ENCODE results near the gene MSI2.

The MSI2 gene

GRCh38 chr17:57235124-57235523, 21.2 kb upstream of the MSI2 start:
- ATAC-seq, result no peak
- no peak for DNase-seq
- Mint-ChIP-seq H3K27me3 (peaks cover 34% of the 10 kb centered on the region), H3K27ac (no peak overlapping the region), H3K9me3 (no peaks in the 10 kb centered on the region), H3K4me3 (no peak overlapping the region), H3K4me1 (no peaks in the 10 kb centered on the region)

- Mint-ChIP-seq H3K27me3 (peaks cover 30% of the 10 kb centered on the region), H3K27ac (no peak overlapping the region), H3K9me3 (no peaks in the 10 kb centered on the region), H3K4me1 (no peaks in the 10 kb centered on the region), H3K4me3 (no peak overlapping the region)
- no peak for DNase-seq
- ATAC-seq, result no peak
Measured at GRCh38 chr17:57236686-57237299, 19.5 kb upstream of the MSI2 start.

- Mint-ChIP-seq H3K4me1 (peaks cover 10% of the 10 kb centered on the region), H3K4me3 (no peak overlapping the region), H3K27me3 (peaks cover 20% of the 10 kb centered on the region), H3K9me3 (no peaks in the 10 kb centered on the region), H3K27ac (no peak overlapping the region)
- DNase-seq (no peak), ATAC-seq (no peak)
Measured at GRCh38 chr17:57240648-57241047, 15.7 kb upstream of the MSI2 start.

- Mint-ChIP-seq H3K4me3 (no peak overlapping the region), H3K9me3 (no peaks in the 10 kb centered on the region), H3K27me3 (peaks cover 12% of the 10 kb centered on the region), H3K27ac (no peak overlapping the region), H3K4me1 (peaks cover 10% of the 10 kb centered on the region)
- ATAC-seq (no peak), DNase-seq (no peak)
Measured at GRCh38 chr17:57242148-57242547, 14.2 kb upstream of the MSI2 start.

- DNase-seq (peak; percentile 67 to 74), ATAC-seq (peak; percentile 70)
- Mint-ChIP-seq H3K9me3 (no peaks in the 10 kb centered on the region), H3K4me3 (no peak overlapping the region), H3K27me3 (peaks cover 8% of the 10 kb centered on the region), H3K4me1 (peaks cover 10% of the 10 kb centered on the region), H3K27ac (peak overlapping the region; percentile 43 to 95)
Measured at GRCh38 chr17:57243171-57243622, 13.1 kb upstream of the MSI2 start.

GRCh38 chr17:57245786-57246185, 10.5 kb upstream of the MSI2 start:
- Mint-ChIP-seq H3K27ac (no peak overlapping the region), H3K4me1 (peaks cover 10% of the 10 kb centered on the region), H3K9me3 (peaks cover 7 to 9% of the 10 kb centered on the region in 2 donors), H3K4me3 (no peak overlapping the region), H3K27me3 (peaks cover 8% of the 10 kb centered on the region)
- no peak for ATAC-seq
- DNase-seq, result no peak

GRCh38 chr17:57246257-57246656, 10.1 kb upstream of the MSI2 start:
- DNase-seq (no peak), ATAC-seq (no peak)
- H3K27me3 Mint-ChIP-seq, result peaks cover 8% of the 10 kb centered on the region
- peaks cover 9% of the 10 kb centered on the region in 2 donors for H3K9me3 Mint-ChIP-seq
- no peak overlapping the region for H3K27ac Mint-ChIP-seq
- peaks cover 10% of the 10 kb centered on the region for H3K4me1 Mint-ChIP-seq
- H3K4me3 Mint-ChIP-seq, result no peak overlapping the region

- ATAC-seq, result no peak
- no peak overlapping the region for H3K27ac Mint-ChIP-seq
Measured at GRCh38 chr17:57247261-57247660, 9.1 kb upstream of the MSI2 start.

GRCh38 chr17:57247913-57248312, 8.4 kb upstream of the MSI2 start:
- no peak for ATAC-seq
- no peak overlapping the region for H3K27ac Mint-ChIP-seq
- H3K9me3 Mint-ChIP-seq, result peaks cover 9 to 12% of the 10 kb centered on the region in 2 donors
- peaks cover 8% of the 10 kb centered on the region for H3K27me3 Mint-ChIP-seq
- H3K4me3 Mint-ChIP-seq, result no peak overlapping the region
- no peak for DNase-seq
- H3K4me1 Mint-ChIP-seq, result peaks cover 8% of the 10 kb centered on the region

More at GRCh38 chr17:57247261-57247660, 9.1 kb upstream of the MSI2 start:
- H3K9me3 Mint-ChIP-seq, result peaks cover 9 to 12% of the 10 kb centered on the region in 2 donors
- H3K4me1 Mint-ChIP-seq, result peaks cover 10% of the 10 kb centered on the region
- no peak overlapping the region for H3K4me3 Mint-ChIP-seq
- H3K27me3 Mint-ChIP-seq, result peaks cover 8% of the 10 kb centered on the region
- no peak for DNase-seq

GRCh38 chr17:57249520-57249919, 6.8 kb upstream of the MSI2 start:
- no peak overlapping the region for H3K27ac Mint-ChIP-seq
- ATAC-seq (no peak), DNase-seq (no peak)
- no peaks in the 10 kb centered on the region for H3K4me1 Mint-ChIP-seq
- H3K4me3 Mint-ChIP-seq, result no peak overlapping the region
- peaks cover 9 to 12% of the 10 kb centered on the region in 2 donors for H3K9me3 Mint-ChIP-seq
- H3K27me3 Mint-ChIP-seq, result no peaks in the 10 kb centered on the region

GRCh38 chr17:57251211-57251787, 5.0 kb upstream of the MSI2 start:
- Mint-ChIP-seq H3K4me3 (no peak overlapping the region), H3K27ac (no peak overlapping the region)
- no peak for ATAC-seq

GRCh38 chr17:57253362-57254065, 2.8 kb upstream of the MSI2 start:
- Mint-ChIP-seq H3K27ac (no peak overlapping the region), H3K4me3 (no peak overlapping the region), H3K4me1 (peaks cover 13% of the 10 kb centered on the region), H3K27me3 (no peaks in the 10 kb centered on the region), H3K9me3 (peaks cover 9 to 12% of the 10 kb centered on the region in 2 donors)
- no peak for ATAC-seq
- DNase-seq, result no peak

More at GRCh38 chr17:57251211-57251787, 5.0 kb upstream of the MSI2 start:
- no peak for DNase-seq
- Mint-ChIP-seq H3K9me3 (peaks cover 9 to 12% of the 10 kb centered on the region in 2 donors), H3K4me1 (peaks cover 9% of the 10 kb centered on the region), H3K27me3 (no peaks in the 10 kb centered on the region)

- Mint-ChIP-seq H3K4me1 (peaks cover 31% of the 10 kb centered on the region), H3K27ac (peak overlapping the region; percentile 72 to 89), H3K27me3 (no peaks in the 10 kb centered on the region), H3K9me3 (peaks cover 0 to 5% of the 10 kb centered on the region in 2 donors), H3K4me3 (peak overlapping the region; percentile 91 to 97)
- ATAC-seq, result no peak
- DNase-seq, result no peak
Measured at GRCh38 chr17:57255182-57255775, 1.0 kb upstream of the MSI2 start.

- ATAC-seq, result peak; percentile 22
- DNase-seq, result no peak
- Mint-ChIP-seq H3K4me1 (peaks cover 45% of the 10 kb centered on the region), H3K27ac (peak overlapping the region; percentile 83 to 96), H3K9me3 (no peaks in the 10 kb centered on the region), H3K4me3 (peak overlapping the region; percentile 87 to 97), H3K27me3 (no peaks in the 10 kb centered on the region)
Measured at GRCh38 chr17:57256708-57257112, 387 bp downstream of the MSI2 start.

GRCh38 chr17:57257195-57257894, 1.0 kb downstream of the MSI2 start:
- Mint-ChIP-seq H3K9me3 (no peaks in the 10 kb centered on the region), H3K27ac (peak overlapping the region; percentile 83 to 96), H3K27me3 (no peaks in the 10 kb centered on the region), H3K4me3 (peak overlapping the region; percentile 87 to 97), H3K4me1 (peaks cover 52% of the 10 kb centered on the region)
- DNase-seq (no peak), ATAC-seq (no peak)
